K562 (cell line): Measurements from ENCODE around the gene AKAP12. TPM values are rescaled to one million over a fixed set of nuclear protein-coding genes. Genes with fewer than 3 reads are reported as not detected.

ENCODE experiments used
- ATAC-seq: fragments of 200-7000 bp; cut with Tn5 transposase; 3 replicates; pipeline ENCODE4 v1.9.1; 2020; ENCODE audit warnings: moderate library complexity
- BruUV-seq: library from RNA; stranded (reverse); fragments of 400-500 nt; replicated peaks from 2 replicates; lab custom pipeline; 2021; lab: Mats Ljungman, UMichigan
- CTCF ChIA-PET: fragments of 300-600 bp; formaldehyde crosslinking; extraction: SDS; loops from one replicate; lab custom pipeline; 2021; ENCODE audit warnings: low intra/inter-chr PET ratio; lab: Yijun Ruan, JAX
- POLR2A ChIA-PET: fragments of 300-600, 350-650 bp; sonication (Branson Sonifier 250); formaldehyde crosslinking; extraction: SDS; loops from one replicate; lab custom pipeline; 2021; ENCODE audit warnings: antibody characterized with exemption, inconsistent platforms; lab: Yijun Ruan, JAX
- DNase-seq, 4 experiments: peaks; one replicate each; pipeline versions ENCODE4 v3.0.0 to v3.0.0-alpha.2; 2011 to 2018; ENCODE audit warnings: low spot score in 3 of 4, mixed read lengths in 3 of 4; ENCODE audit errors: extremely low read depth in 1 of 4
- FAIRE-seq: peaks from 2 replicates; lab custom pipeline; 2011; peaks lifted over from hg19 to GRCh38; lab: Jason Lieb, UNC
- H2AFZ ChIP-seq: 2 replicates; pipeline ENCODE4 v1.6.0; 2011; ENCODE audit warnings: low read depth, low read length, control low read depth, inconsistent platforms
- H3K27ac ChIP-seq: fragments of 200-600 bp; 3 replicates; pipeline ENCODE4 v1.8.0; 2011; ENCODE audit warnings: low read depth, mild to moderate bottlenecking, control low read depth, inconsistent platforms, low read length, moderate library complexity, mixed read lengths; ENCODE audit errors: extremely low read depth
- H3K27me3 ChIP-seq, 2 experiments: fragments of 300-600 bp in 1 of 2; 2 replicates in 1 of 2; 3 replicates in 1 of 2; pipeline versions ENCODE4 v1.6.0 to v1.8.0; 2011; ENCODE audit warnings: inconsistent platforms in 2 of 2, low read length in 2 of 2, mild to moderate bottlenecking in 1 of 2, mixed read lengths in 1 of 2, moderate library complexity in 1 of 2; ENCODE audit not compliant: control insufficient read depth in 2 of 2, insufficient read depth in 2 of 2
- H3K36me3 ChIP-seq: fragments of 300-600 bp; 3 replicates; pipeline ENCODE4 v1.8.0; 2011; ENCODE audit warnings: mild to moderate bottlenecking, low read length, inconsistent platforms; ENCODE audit not compliant: control insufficient read depth, insufficient read depth
- H3K4me1 ChIP-seq, 2 experiments: fragments of 200-600 bp in 1 of 2; replicated peaks in 1 of 2; 2 replicates in 1 of 2; 3 replicates in 1 of 2; pipeline versions ENCODE4 v1.5.1 to v1.8.0; 2011; ENCODE audit warnings: inconsistent platforms in 2 of 2, low read length in 2 of 2, mild to moderate bottlenecking in 1 of 2, mixed read lengths in 1 of 2, moderate library complexity in 1 of 2; ENCODE audit not compliant: control insufficient read depth in 2 of 2, insufficient read depth in 2 of 2
- H3K4me2 ChIP-seq: 2 replicates; pipeline ENCODE4 v1.6.1; 2011; ENCODE audit warnings: low read length, control low read depth, inconsistent platforms, mixed read lengths; ENCODE audit not compliant: insufficient read depth
- H3K4me3 ChIP-seq: fragments of 200-600 bp; sonication (generic), shearing (Covaris generic); 2 replicates; pipeline ENCODE4 v1.5.1; 2016; ENCODE audit warnings: control low read depth, inconsistent platforms
- H3K79me2 ChIP-seq: fragments of 200-600 bp; 3 replicates; pipeline ENCODE4 v1.8.0; 2011; ENCODE audit warnings: low read length, inconsistent platforms; ENCODE audit not compliant: control insufficient read depth, insufficient read depth
- H3K9ac ChIP-seq, 2 experiments: 2 replicates each; pipeline versions ENCODE4 v1.6.0 to v1.6.1; 2011; ENCODE audit warnings: low read depth in 2 of 2, low read length in 2 of 2, control low read depth in 1 of 2, inconsistent platforms in 1 of 2, mild to moderate bottlenecking in 1 of 2, mixed read lengths in 1 of 2; ENCODE audit not compliant: insufficient read depth in 1 of 2
- H3K9me1 ChIP-seq: one replicate; pipeline ENCODE4 v1.6.0; 2011; ENCODE audit warnings: inconsistent platforms, mild to moderate bottlenecking, low read length, moderate library complexity; ENCODE audit not compliant: control insufficient read depth, insufficient read depth
- H3K9me3 ChIP-seq: replicated peaks from 2 replicates; pipeline ENCODE4 v1.5.1; 2011; ENCODE audit warnings: low read depth, low read length, inconsistent platforms; ENCODE audit not compliant: control insufficient read depth, insufficient read depth
- H4K20me1 ChIP-seq: replicated peaks from 2 replicates; pipeline ENCODE4 v1.6.1; 2011; ENCODE audit warnings: low read length, inconsistent platforms, mixed read lengths; ENCODE audit not compliant: control insufficient read depth, insufficient read depth
- CEBPB ChIP-seq: fragments of 450-650 bp; IDR thresholded peaks from 2 replicates; pipeline ENCODE4 v1.6.1; 2016; ENCODE audit warnings: missing genetic modification characterization, missing compliant biosample characterization
- CEBPG ChIP-seq, 3 experiments: fragments of 200-800 bp in 1 of 3; sonication (Bioruptor generic) in 1 of 3; sonication (generic) in 1 of 3; formaldehyde crosslinking in 1 of 3; IDR thresholded peaks in 2 of 3; conservative IDR thresholded peaks in 1 of 3; 2 replicates each; pipeline versions ENCODE4 v1.6.1 to v1.8.0; 2016 to 2022; ENCODE audit warnings: missing compliant biosample characterization in 2 of 3, missing genetic modification characterization in 2 of 3, mild to moderate bottlenecking in 1 of 3, missing genetic modification reagents in 1 of 3
- FOXP1 ChIP-seq: sonication (generic); formaldehyde crosslinking; IDR thresholded peaks from 2 replicates; pipeline ENCODE4 v1.8.0; 2022; ENCODE audit warnings: mild to moderate bottlenecking, missing genetic modification reagents
- ZSCAN29 ChIP-seq: fragments of 450-650 bp; IDR thresholded peaks from 2 replicates; pipeline ENCODE4 v1.6.1; 2017
- WGBS: fragments of 100-300 bp; shearing (Covaris generic); methylation state at CpG from one replicate; pipeline ENCODE4 v1.1.6; 2016; ENCODE audit warnings: low coverage, mixed read lengths; ENCODE audit not compliant: insufficient coverage; ENCODE audit errors: missing lambda C conversion rate; 5-methylcytosine and 5-hydroxymethylcytosine counted together
- in situ Hi-C: fragments of 300-500 bp; cut with MboI; formaldehyde crosslinking; loops from 4 replicates; pipeline ENCODE4 v1.15.0; 2018; ENCODE audit warnings: inconsistent platforms, mixed read lengths
- intact Hi-C: fragments of 100-400 bp; cut with micrococcal nuclease; formaldehyde crosslinking; loops from 2 replicates; pipeline ENCODE4 v1.14.2; 2022
- polyA plus RNA-seq, 8 experiments: library from polyadenylated mRNA; depleted of rRNA in 4 of 8; stranded (reverse) in 5 of 8; unstranded in 3 of 8; fragments of >200 nt; fragmentation: Nextera tagmentation in 2 of 8; fragmentation: Illumina TruSeq in 1 of 8; extraction: Ambion mirVana in 2 of 8; extraction: Trizol in 1 of 8; gene quantifications; 2 replicates each; pipeline versions ENCODE4 v1.2.1 to v1.2.3, GENCODE V29; 2011 to 2014; ENCODE audit warnings: inconsistent platforms in 1 of 8, missing spikeins in 1 of 8
- total RNA-seq, 7 experiments: library from RNA; depleted of rRNA in 6 of 7; stranded (reverse); fragments of >200 nt in 6 of 7; fragmentation: Illumina TruSeq in 2 of 7; extraction: Trizol in 2 of 7; gene quantifications; 2 replicates each; pipeline versions ENCODE4 v1.2.1 to v1.2.3, GENCODE V29; 2011 to 2021; ENCODE audit warnings: low replicate concordance in 1 of 7

Gene AKAP12
- total and polyA plus RNA-seq, 9 of the 15 experiments (the other 6 are each of a cell fraction or from before 2014, with no cell fraction given), result 0.08 to 2.0 (median 0.62) TPM

GRCh38 chr6:151276112-151276740, 36.5 kb downstream of the AKAP12 start:
- Histone ChIP-seq H3K4me3 (no peak overlapping the region), H3K9me1 (no peaks in the 10 kb centered on the region), H3K4me1 (no peaks in the 10 kb centered on the region), H3K27ac (no peak overlapping the region), H3K27me3 (peaks cover 22 to 33% of the 10 kb centered on the region in 2 experiments), H3K9me3 (no peaks in the 10 kb centered on the region), H3K79me2 (no peaks in the 10 kb centered on the region), H3K9ac (no peak overlapping the region), H4K20me1 (no peaks in the 10 kb centered on the region), H3K4me2 (no peak overlapping the region), H3K36me3 (no peaks in the 10 kb centered on the region), H2AFZ (no peak overlapping the region)
- 2% methylated on average over 4 of the region's 4 CpGs for WGBS
- POLR2A ChIA-PET, result interaction anchor here (1.0 kb wide), 1 partner anchor 15 kb away, joined by 3 read pairs; no protein-coding TSS in a partner anchor
- BruUV-seq, result no TSS peak
- CTCF ChIA-PET, result no interaction called here
- TF ChIP-seq ZSCAN29 (no peak), CEBPG (CRISPR knock-in tag; IDR thresholded peaks at IDR 0.05) (no peak), CEBPG (tag; conservative IDR thresholded peaks at IDR 0.05 in 1 of 2, IDR thresholded peaks at IDR 0.05 in 1 of 2) (peak in 1 of 2 experiments; percentile 35; a peak in 1 of 4 replicates)
- no peak for FAIRE-seq
- peak; percentile 76 for ATAC-seq
- DNase-seq, result no peak
- intact Hi-C loops, result no loop called here
- in situ Hi-C loops, result no loop called here

GRCh38 chr6:151279891-151280290, 40.1 kb downstream of the AKAP12 start:
- POLR2A ChIA-PET, result interaction anchor here (0.6 to 1.4 kb wide), 3 partner anchors 8 to 84 kb away, joined by 3 read pairs; no protein-coding TSS in a partner anchor

More at GRCh38 chr6:151279891-151280290, 40.1 kb downstream of the AKAP12 start:
- Histone ChIP-seq H3K9me1 (no peaks in the 10 kb centered on the region), H3K36me3 (no peaks in the 10 kb centered on the region), H3K27ac (no peak overlapping the region), H3K9ac (no peak overlapping the region), H3K9me3 (no peaks in the 10 kb centered on the region), H3K4me1 (no peaks in the 10 kb centered on the region; a peak in 1 of 5 replicates), H4K20me1 (no peaks in the 10 kb centered on the region), H3K4me3 (no peak overlapping the region), H2AFZ (no peak overlapping the region), H3K79me2 (no peaks in the 10 kb centered on the region), H3K27me3 (peaks cover 44 to 63% of the 10 kb centered on the region in 2 experiments), H3K4me2 (no peak overlapping the region)
- FAIRE-seq (no peak), ATAC-seq (no peak), DNase-seq (no peak)
- 9% methylated on average over 2 of the region's 2 CpGs for WGBS
- intact Hi-C loops, result no loop called here
- TF ChIP-seq CEBPG (CRISPR knock-in tag; IDR thresholded peaks at IDR 0.05) (no peak), CEBPG (tag; conservative IDR thresholded peaks at IDR 0.05 in 1 of 2, IDR thresholded peaks at IDR 0.05 in 1 of 2) (peak in 1 of 2 experiments; percentile 79; a peak in 2 of 4 replicates), CEBPB (tag) (peak; percentile 69), FOXP1 (CRISPR knock-in tag) (no peak)
- CTCF ChIA-PET, result no interaction called here
- no TSS peak for BruUV-seq
- in situ Hi-C loops, result no loop called here
